ENCODE measurements around the gene SMPD4.
"Not testable (repeated sequence)": the region's sequence is repeated elsewhere in the genome, so short reads cannot be mapped to it uniquely, and the experiment has no call there.

Gene SMPD4

DNA sequence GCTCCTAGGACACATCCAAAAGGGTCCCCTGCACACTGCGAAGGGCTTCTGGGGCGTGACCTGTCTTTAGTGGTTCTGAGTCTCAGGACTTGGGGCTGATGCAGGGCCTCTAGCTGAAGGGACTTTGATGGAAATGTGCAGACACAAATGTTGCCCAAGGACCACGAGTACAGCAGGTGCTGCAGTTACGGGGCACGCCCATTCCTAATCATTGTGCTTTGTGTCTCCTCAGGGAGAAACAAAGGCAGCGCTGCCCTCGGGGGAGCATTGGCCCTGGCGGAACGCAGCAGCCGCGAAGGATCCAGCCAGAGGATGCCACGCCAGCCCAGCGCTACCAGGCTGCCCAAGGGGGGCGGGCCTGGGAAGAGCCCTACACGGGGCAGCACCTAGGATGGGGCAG lies 8.8 kb upstream of the SMPD4 start:
- TF ChIP-seq, protein P1, sequence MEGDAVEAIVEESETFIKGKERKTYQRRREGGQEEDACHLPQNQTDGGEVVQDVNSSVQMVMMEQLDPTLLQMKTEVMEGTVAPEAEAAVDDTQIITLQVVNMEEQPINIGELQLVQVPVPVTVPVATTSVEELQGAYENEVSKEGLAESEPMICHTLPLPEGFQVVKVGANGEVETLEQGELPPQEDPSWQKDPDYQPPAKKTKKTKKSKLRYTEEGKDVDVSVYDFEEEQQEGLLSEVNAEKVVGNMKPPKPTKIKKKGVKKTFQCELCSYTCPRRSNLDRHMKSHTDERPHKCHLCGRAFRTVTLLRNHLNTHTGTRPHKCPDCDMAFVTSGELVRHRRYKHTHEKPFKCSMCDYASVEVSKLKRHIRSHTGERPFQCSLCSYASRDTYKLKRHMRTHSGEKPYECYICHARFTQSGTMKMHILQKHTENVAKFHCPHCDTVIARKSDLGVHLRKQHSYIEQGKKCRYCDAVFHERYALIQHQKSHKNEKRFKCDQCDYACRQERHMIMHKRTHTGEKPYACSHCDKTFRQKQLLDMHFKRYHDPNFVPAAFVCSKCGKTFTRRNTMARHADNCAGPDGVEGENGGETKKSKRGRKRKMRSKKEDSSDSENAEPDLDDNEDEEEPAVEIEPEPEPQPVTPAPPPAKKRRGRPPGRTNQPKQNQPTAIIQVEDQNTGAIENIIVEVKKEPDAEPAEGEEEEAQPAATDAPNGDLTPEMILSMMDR (IDR thresholded peaks at IDR 0.05), result no peak
- H2AFZ ChIP-seq, result no peak overlapping the region
- no peak overlapping the region for H3K4me2 ChIP-seq (ENCODE audit: low read length)
- no peaks in the 10 kb centered on the region for H3K9me3 ChIP-seq (ENCODE audit: control insufficient read depth, low read length)
- no peak overlapping the region for H3K4me3 ChIP-seq (ENCODE audit: low read depth, low read length)
- H3K36me3 ChIP-seq (ENCODE audit: control insufficient read depth, insufficient read depth, low read length), result no peaks in the 10 kb centered on the region
- H3K4me1 ChIP-seq, result peaks cover 3% of the 10 kb centered on the region
- H3K27ac ChIP-seq, result no peak overlapping the region
- H3K79me2 ChIP-seq, result no peaks in the 10 kb centered on the region
- H3K9ac ChIP-seq, result no peak overlapping the region
- no peaks in the 10 kb centered on the region for H3K27me3 ChIP-seq (ENCODE audit: control insufficient read depth, insufficient read depth, low read length)

DNA sequence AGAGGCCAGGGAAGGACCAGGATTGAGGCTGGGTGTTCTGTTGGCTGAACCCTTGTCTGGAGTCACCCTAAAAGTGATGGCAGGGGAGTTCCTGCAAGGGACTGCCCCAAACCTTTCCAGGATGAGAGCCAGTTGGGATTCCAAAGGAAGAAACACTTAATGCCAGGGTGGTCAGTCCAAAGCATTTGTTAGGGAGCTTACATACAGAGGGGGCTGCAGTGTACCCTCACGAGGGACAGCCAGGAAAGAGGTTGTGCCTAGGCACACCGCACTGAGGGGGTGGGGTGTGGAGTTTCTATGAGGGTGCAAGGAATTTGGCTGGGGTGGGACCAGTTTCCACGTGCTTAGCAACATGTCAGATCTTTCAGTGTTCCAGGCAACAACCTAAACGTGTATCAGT lies 7.6 kb upstream of the SMPD4 start:
- not testable (repeated sequence) for H3K9ac ChIP-seq; H3K27ac ChIP-seq; H3K4me3 ChIP-seq (ENCODE audit: low read depth, low read length); H3K9me3 ChIP-seq (ENCODE audit: control insufficient read depth, low read length); H3K27me3 ChIP-seq (ENCODE audit: control insufficient read depth, insufficient read depth, low read length); H3K79me2 ChIP-seq; H2AFZ ChIP-seq; H3K36me3 ChIP-seq (ENCODE audit: control insufficient read depth, insufficient read depth, low read length); H3K4me2 ChIP-seq (ENCODE audit: low read length)
- H3K4me1 ChIP-seq, result peaks cover 12% of the 10 kb centered on the region

DNA sequence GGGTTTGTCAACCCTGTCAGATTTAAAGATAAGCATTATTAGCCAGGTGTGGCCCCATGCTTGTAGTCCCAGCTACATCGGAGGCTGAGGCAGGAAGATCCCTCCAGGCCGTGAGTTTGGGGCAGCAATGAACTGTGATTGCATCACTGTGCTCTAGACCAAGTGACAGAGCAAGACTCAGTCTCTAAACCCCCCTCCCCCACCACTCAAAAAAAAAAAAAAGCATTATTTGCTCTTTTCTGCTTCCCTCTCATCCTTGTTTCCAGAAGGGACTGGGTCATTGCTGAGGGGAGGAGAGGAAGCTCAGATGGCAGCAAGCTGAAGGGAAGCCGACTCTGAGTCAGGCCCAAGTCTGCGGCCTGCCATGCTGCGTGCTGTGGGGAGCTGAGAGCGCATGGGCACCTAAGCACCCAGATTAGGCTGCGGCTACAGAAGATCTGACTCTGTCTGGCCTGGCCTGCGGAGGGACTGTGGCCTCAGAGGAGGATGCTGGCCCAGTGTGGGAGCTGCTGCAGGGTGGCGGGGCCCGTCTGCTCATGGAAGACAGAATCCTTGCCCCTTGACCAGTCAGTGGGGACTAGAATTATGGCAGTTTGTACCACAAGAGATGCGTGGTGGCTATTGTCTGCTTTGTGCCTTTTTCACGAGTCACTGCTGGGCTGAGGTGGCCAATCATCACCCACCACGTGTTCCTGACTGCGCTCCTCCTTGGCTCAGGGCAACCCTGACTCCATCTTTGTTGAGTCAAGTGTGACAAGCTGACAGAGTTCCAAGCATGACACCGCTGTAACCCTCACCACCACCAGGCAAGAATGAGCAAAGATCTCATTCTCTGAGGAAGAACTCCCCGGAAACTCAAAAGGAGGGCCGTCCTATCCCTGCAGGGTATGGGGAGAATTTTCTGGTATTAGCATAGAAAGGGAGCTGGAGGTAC lies 6.7 kb upstream of the SMPD4 start:
- H3K9ac ChIP-seq, result not testable (repeated sequence)

DNA sequence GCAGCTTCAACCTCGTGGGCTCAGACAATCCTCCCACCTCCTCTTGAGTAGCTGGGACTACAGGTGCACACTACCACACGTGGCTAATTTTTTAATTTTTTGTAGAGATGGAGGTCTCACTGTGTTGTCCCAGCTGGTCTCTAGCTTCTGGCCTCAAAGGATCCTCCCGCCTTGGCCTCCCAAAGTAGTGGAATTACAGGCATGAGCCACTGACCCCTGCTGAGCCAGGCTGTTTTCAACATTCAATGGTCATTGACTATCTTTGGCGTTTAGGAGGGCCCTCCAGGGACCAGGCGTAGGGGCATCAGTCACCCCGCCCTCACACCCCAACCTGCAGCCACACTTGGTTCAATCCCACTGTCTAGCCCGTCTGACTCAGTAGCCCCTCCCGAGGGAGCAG lies 5.9 kb upstream of the SMPD4 start:
- H3K27ac ChIP-seq, result no peak overlapping the region
- no peak overlapping the region for H2AFZ ChIP-seq
- peaks cover 18% of the 10 kb centered on the region for H3K4me1 ChIP-seq
- no peaks in the 10 kb centered on the region for H3K27me3 ChIP-seq (ENCODE audit: control insufficient read depth, insufficient read depth, low read length)
- H3K4me3 ChIP-seq (ENCODE audit: low read depth, low read length), result no peak overlapping the region
- H3K36me3 ChIP-seq (ENCODE audit: control insufficient read depth, insufficient read depth, low read length), result no peaks in the 10 kb centered on the region
- TF ChIP-seq, protein P1 (IDR thresholded peaks at IDR 0.05), result no peak
- H3K9me3 ChIP-seq (ENCODE audit: control insufficient read depth, low read length), result no peaks in the 10 kb centered on the region
- no peak overlapping the region for H3K9ac ChIP-seq
- H3K79me2 ChIP-seq, result peaks cover 8% of the 10 kb centered on the region
- no peak overlapping the region for H3K4me2 ChIP-seq (ENCODE audit: low read length)

More for the DNA sequence above, 6.7 kb upstream of the SMPD4 start:
- not testable (repeated sequence) for H2AFZ ChIP-seq; H3K27ac ChIP-seq; H3K36me3 ChIP-seq (ENCODE audit: control insufficient read depth, insufficient read depth, low read length); H3K27me3 ChIP-seq (ENCODE audit: control insufficient read depth, insufficient read depth, low read length); H3K9me3 ChIP-seq (ENCODE audit: control insufficient read depth, low read length); H3K79me2 ChIP-seq; H3K4me3 ChIP-seq (ENCODE audit: low read depth, low read length); H3K4me2 ChIP-seq (ENCODE audit: low read length)
- peaks cover 15% of the 10 kb centered on the region for H3K4me1 ChIP-seq

DNA sequence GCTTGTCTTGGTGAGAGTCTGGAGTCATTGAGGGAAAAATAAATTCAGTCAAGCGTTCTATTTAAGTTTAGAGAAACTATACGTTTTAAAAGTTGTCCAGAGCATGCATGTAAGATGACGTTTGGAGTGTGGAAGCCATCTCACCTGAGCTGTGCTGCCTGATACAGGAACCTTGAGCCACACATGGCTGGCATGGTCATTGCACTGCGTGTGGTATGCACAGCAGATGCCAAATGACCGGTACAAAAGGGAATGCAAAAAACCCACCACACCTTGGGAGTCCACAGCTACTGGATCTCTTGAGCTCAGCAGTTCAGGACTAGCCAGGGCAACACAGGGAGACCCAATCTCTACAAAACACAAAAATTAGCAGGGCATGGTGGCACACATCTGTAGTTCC lies 5.0 kb upstream of the SMPD4 start:
- no peaks in the 10 kb centered on the region for H3K27me3 ChIP-seq (ENCODE audit: control insufficient read depth, insufficient read depth, low read length)
- H3K27ac ChIP-seq, result no peak overlapping the region

More for the DNA sequence above, 5.0 kb upstream of the SMPD4 start:
- TF ChIP-seq, protein P1 (IDR thresholded peaks at IDR 0.05), result no peak
- Histone ChIP-seq H3K9me3 (ENCODE audit: control insufficient read depth, low read length) (no peaks in the 10 kb centered on the region), H2AFZ (no peak overlapping the region), H3K4me2 (ENCODE audit: low read length) (no peak overlapping the region), H3K9ac (no peak overlapping the region), H3K4me3 (ENCODE audit: low read depth, low read length) (no peak overlapping the region), H3K79me2 (peaks cover 8% of the 10 kb centered on the region), H3K4me1 (peaks cover 18% of the 10 kb centered on the region), H3K36me3 (ENCODE audit: control insufficient read depth, insufficient read depth, low read length) (no peaks in the 10 kb centered on the region)

All from parathyroid adenoma (tissue), 2 donors.